ENCODE measurements around the gene POLD2.

Gene POLD2

DNA sequence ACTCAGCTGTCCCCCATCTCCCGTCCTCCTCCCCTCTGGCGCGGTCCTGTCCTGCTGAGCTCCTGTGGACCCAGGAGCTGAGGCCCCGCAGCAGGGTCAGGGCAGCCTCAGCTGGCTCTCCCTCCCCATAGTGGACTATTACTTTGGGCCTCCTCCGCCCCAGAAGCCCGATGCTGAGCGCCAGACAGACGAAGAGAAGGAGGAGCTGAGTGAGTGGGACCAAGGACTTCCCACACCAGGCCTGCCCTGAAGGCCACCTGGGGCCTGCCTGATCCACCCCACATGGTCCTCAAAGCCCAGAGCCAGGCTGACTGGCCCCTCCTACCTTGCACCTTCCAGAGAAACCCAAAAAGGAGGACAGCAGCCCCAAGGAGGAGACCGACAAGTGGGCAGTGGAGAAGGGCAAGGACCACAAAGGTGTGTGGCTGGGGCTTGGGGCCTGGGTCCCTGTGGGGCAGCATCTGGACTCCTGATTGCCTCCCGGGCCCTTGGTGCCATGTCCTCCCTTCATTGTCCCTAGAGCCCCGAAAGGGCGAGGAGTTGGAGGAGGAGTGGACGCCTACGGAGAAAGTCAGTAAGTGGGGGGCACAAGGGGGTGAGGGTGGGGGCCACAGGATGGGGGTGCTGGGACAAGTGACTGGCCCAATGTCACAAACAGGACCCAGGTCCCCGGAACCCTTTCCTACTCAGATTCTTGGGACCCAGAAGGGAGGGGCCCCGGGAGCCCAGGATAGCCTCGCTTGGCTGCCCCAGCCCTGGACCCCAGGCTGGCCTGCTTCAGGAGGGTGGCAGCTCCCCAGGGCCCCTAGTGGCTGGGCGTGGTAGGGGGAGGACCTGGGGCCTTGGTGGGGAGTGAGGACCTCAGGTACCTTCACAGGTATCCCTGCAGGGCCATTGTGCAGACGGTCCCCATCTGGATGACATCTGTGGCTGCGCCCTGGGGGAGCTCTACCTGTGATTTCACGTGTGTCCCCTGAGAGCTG lies 14.3 kb downstream of the POLD2 start:
- Histone ChIP-seq H3K9ac (ENCODE audit: low read depth, low read length) (no peak overlapping the region), H3K27me3 (ENCODE audit: control insufficient read depth, insufficient read depth, low read length) (no peaks in the 10 kb centered on the region), H3K4me2 (ENCODE audit: low read length) (no peak overlapping the region), H3K36me3 (ENCODE audit: insufficient read depth, low read length) (peaks cover 13% of the 10 kb centered on the region), H3K4me3 (ENCODE audit: low read length) (no peak overlapping the region), H3K9me3 (replicated peaks; ENCODE audit: low read length) (no peaks in the 10 kb centered on the region), H3K4me1 (ENCODE audit: control insufficient read depth, insufficient read depth, low read length) (peaks cover 12% of the 10 kb centered on the region)

DNA sequence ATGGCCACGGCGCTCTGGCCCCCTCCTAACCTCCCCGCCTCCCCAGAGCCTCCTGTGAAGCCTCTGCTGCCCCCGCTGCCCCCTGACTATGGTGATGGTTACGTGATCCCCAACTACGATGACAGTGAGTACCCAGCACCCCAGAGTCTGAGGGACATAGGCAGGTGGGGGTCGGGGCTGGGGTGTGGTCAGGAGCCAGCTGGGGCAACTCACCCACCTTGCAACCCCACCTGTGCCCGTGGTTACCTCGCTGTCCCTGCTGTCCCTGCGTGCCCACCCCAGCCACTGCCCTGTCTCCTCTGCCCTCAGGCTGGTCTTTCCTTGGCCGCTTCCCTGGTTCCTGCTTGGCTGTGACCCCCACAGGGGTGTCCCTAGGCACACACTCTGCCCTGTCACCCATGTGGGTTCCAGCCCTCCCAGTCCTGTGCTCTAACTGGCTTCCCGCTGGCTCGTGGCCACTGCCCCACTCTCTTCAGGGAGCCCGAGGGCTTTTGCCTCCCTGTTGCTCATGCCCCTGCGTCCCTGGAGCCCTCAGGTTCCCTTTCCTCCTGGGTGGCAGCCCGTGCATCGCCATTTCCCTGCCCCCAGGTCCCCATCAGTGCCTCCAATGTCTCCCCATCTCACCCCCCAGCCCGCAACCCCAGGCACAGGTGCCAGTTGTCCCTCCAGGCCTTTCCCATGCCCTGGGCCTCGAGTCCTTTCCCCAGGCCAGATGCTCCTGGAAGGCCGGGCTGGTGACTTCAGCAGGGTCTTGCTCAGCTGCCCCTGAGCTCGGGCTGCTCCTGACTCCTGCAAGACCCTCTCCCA lies 15.2 kb downstream of the POLD2 start:
- Histone ChIP-seq H3K4me1 (ENCODE audit: control insufficient read depth, insufficient read depth, low read length) (peaks cover 12% of the 10 kb centered on the region), H3K36me3 (ENCODE audit: insufficient read depth, low read length) (peaks cover 6% of the 10 kb centered on the region), H3K9me3 (replicated peaks; ENCODE audit: low read length) (no peaks in the 10 kb centered on the region), H3K4me3 (ENCODE audit: low read length) (no peak overlapping the region), H3K27me3 (ENCODE audit: control insufficient read depth, insufficient read depth, low read length) (no peaks in the 10 kb centered on the region), H3K9ac (ENCODE audit: low read depth, low read length) (no peak overlapping the region), H3K4me2 (ENCODE audit: low read length) (no peak overlapping the region)

DNA sequence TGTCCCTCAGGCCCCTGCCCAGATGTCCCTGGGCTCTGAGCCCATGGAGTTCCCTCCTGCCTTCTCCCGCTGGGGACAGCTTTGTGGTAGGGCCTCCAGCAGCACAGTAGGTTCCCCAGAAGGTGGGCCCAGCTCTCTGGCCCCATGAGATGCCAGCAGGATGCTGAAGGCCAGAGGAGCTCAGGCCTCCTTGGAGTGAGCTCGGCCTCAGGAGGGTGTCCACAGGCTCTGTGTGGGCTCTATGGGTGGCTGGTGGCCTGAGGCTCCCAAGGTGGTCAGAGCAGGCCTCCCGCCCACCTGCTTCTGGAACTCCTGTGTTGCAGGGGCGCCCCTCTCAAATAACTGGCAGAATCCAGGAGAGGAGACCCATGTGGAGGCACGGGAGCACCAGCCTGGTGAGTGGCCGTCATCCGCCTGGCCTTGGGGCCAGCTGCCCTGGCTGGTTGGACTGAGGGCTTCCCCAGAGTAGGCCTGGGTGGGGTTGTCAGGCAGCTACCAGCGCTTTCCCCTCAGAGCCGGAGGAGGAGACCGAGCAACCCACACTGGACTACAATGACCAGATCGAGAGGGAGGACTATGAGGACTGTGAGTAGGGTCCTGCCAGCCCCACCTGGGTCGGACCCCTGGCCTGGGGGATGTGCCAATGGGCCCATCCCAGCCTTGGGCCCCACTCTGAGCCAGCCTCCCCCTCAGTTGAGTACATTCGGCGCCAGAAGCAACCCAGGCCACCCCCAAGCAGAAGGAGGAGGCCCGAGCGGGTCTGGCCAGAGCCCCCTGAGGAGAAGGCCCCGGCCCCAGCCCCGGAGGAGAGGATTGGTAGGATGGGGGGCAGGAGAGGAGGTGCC lies 16.0 kb downstream of the POLD2 start:
- Histone ChIP-seq H3K4me1 (ENCODE audit: control insufficient read depth, insufficient read depth, low read length) (peaks cover 17% of the 10 kb centered on the region), H3K9ac (ENCODE audit: low read depth, low read length) (no peak overlapping the region), H3K4me2 (ENCODE audit: low read length) (no peak overlapping the region), H3K9me3 (replicated peaks; ENCODE audit: low read length) (no peaks in the 10 kb centered on the region), H3K27me3 (ENCODE audit: control insufficient read depth, insufficient read depth, low read length) (no peaks in the 10 kb centered on the region), H3K4me3 (ENCODE audit: low read length) (no peak overlapping the region), H3K36me3 (ENCODE audit: insufficient read depth, low read length) (peaks cover 2% of the 10 kb centered on the region)

DNA sequence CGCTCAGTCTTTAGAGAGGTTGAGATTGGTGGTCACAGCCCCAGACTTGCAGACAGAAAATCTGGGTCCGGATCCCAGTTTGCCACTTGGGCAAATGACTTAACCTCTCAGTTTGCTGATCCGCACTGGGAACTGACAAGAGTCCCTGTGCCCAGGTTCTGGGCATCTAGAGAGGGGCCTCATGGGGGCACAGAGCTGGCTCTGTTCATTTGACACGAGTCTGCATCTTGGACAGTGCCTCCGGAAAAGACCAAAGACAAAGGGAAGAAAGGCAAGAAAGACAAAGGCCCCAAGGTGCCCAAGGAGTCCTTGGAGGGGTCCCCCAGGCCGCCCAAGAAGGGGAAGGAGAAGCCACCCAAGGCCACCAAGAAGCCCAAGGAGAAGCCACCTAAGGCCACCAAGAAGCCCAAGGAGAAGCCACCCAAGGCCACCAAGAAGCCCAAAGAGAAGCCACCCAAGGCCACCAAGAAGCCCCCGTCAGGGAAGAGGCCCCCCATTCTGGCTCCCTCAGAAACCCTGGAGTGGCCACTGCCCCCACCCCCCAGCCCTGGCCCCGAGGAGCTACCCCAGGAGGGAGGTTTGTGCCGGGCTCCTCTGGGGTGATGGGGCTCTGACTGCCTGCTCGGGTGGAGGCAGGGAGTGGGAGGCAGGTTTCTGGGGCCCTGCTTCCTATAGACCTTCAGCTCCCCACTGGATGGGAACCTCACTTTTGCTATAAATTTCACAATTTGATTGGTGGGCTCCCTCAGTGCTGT lies 16.9 kb downstream of the POLD2 start:
- H3K9me3 ChIP-seq (replicated peaks; ENCODE audit: low read length) = no peaks in the 10 kb centered on the region
- peaks cover 2% of the 10 kb centered on the region for H3K36me3 ChIP-seq (ENCODE audit: insufficient read depth, low read length)
- no peaks in the 10 kb centered on the region for H3K27me3 ChIP-seq (ENCODE audit: control insufficient read depth, insufficient read depth, low read length)
- no peak overlapping the region for H3K9ac ChIP-seq (ENCODE audit: low read depth, low read length)
- peaks cover 26% of the 10 kb centered on the region for H3K4me1 ChIP-seq (ENCODE audit: control insufficient read depth, insufficient read depth, low read length)
- peak overlapping the region; percentile 79 for H3K4me2 ChIP-seq (ENCODE audit: low read length)
- no peak overlapping the region for H3K4me3 ChIP-seq (ENCODE audit: low read length)

DNA sequence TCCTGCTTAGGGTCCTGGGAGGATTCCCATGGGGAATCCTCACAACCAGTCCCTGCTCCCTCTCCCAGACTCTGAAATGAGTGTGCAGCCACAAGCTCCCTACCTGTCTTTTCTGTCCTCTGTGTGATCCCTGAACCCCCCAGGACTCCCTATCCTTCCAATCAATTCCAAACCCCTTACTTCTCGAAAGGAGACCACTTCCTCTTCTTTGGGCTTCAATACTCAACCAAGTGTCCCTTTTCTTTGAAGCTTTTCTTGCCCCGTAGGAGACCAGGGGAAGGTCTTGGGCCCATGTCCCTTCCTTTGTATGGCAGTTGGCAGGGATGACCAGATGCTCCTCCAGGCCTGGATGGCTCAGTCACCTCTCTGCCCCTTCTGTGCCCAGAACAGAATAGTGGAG lies 17.5 kb downstream of the POLD2 start:
- peaks cover 30% of the 10 kb centered on the region for H3K4me1 ChIP-seq (ENCODE audit: control insufficient read depth, insufficient read depth, low read length)

DNA sequence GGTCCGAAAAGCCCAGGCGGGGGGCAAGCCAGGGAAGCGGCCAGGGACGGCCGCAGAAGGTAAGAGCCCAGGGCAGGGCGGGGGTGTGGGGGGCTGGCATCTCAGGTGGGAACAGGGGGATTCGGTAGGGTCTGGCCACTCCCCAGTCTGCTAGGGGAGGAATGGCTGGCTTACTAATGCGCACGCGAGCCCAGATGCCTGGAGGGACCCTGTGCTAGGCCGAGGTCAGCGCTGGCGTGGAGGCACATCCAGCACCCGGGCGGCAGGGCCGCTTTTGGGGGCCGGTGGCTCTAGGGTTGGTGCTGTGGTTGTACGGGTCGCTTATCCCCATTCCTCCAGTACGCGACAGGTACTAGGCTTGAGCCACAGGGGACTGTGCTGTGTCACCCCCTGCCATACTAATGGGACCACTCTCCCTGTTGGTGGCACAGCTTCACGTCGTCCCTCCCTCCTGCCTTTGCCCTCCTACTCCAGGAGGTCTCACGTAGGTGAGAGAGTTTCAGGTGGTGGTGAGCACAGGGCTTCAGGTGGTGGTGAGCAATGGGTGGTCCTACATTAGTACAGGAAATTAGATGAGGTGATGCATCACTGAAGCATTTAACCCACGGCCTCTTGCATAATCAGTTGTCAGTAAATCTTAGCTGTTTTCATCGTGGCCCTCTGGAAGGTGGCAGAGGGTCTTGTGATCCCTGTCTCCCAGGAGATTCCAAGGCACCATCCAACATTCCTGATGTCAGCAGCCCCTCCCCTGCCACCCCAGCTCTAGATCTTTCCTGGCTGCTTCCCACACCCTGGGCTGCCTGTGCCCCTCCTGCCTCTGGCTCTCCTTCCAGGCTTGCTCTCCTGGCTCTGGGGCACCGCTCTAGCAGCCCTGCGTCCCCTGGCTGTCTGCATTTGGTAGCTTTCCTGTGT lies 18.2 kb downstream of the POLD2 start:
- peak overlapping the region; percentile 79 for H3K4me2 ChIP-seq (ENCODE audit: low read length)
- peak overlapping the region; percentile 15 for H3K9ac ChIP-seq (ENCODE audit: low read depth, low read length)
- peak overlapping the region; percentile 16 for H3K4me3 ChIP-seq (ENCODE audit: low read length)
- H3K9me3 ChIP-seq (replicated peaks; ENCODE audit: low read length) = no peaks in the 10 kb centered on the region
- H3K36me3 ChIP-seq (ENCODE audit: insufficient read depth, low read length) = peaks cover 2% of the 10 kb centered on the region
- H3K4me1 ChIP-seq (ENCODE audit: control insufficient read depth, insufficient read depth, low read length) = peaks cover 37% of the 10 kb centered on the region
- no peaks in the 10 kb centered on the region for H3K27me3 ChIP-seq (ENCODE audit: control insufficient read depth, insufficient read depth, low read length)

More for the DNA sequence above, 17.5 kb downstream of the POLD2 start:
- Histone ChIP-seq H3K4me2 (ENCODE audit: low read length) (peak overlapping the region; percentile 79), H3K27me3 (ENCODE audit: control insufficient read depth, insufficient read depth, low read length) (no peaks in the 10 kb centered on the region), H3K9me3 (replicated peaks; ENCODE audit: low read length) (no peaks in the 10 kb centered on the region), H3K4me3 (ENCODE audit: low read length) (peak overlapping the region; percentile 16), H3K9ac (ENCODE audit: low read depth, low read length) (peak overlapping the region; percentile 15), H3K36me3 (ENCODE audit: insufficient read depth, low read length) (peaks cover 2% of the 10 kb centered on the region)

DNA sequence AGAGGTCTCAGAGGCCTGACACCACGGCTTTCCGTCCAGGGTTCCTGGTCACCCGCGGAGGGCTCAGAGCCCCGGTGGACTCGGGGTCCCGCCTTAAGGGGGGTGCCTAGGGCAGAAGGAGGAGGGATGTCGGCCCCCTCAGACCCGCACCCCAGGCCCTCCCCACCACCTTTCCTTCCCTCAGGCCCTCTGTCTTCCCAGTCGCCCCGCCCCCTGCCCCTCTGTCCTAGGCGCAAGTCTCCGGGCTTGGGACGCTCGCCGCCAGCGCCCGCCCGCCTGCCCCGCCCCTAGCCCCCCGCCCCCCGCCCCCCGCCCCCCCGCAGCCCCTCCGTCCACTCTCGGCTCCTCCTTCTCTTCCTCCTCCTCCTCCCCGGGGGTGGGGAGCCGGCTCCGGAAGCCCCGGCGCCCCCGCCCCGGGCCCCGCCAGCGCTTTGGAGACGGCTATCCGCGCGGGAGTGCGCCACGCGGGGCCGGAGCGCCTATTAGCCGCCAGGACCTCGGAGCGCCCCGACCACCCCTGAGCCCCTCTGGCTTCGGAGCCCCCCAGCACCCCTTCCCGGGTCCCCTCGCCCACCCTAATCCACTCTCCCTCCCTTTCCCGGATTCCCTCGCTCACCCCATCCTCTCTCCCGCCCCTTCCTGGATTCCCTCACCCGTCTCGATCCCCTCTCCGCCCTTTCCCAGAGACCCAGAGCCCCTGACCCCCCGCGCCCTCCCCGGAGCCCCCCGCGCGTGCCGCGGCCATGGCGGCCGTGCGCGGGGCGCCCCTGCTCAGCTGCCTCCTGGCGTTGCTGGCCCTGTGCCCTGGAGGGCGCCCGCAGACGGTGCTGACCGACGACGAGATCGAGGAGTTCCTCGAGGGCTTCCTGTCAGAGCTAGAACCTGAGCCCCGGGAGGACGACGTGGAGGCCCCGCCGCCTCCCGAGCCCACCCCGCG lies 19.2 kb downstream of the POLD2 start, which contains the start of gene AEBP1:
AEBP1 (plus strand) TSS at position 423 of the 937 bp plus-strand sequence; CDS start at position 744, 321 bp downstream.
- Histone ChIP-seq H3K9ac (ENCODE audit: low read depth, low read length) (peak within 1 kb of the TSS; percentile 7), H3K36me3 (ENCODE audit: insufficient read depth, low read length) (no peaks in the 10 kb centered on the region), H3K27me3 (ENCODE audit: control insufficient read depth, insufficient read depth, low read length) (no peaks in the 10 kb centered on the region), H3K4me1 (ENCODE audit: control insufficient read depth, insufficient read depth, low read length) (peaks cover 40% of the 10 kb centered on the region), H3K4me3 (ENCODE audit: low read length) (peak within 1 kb of the TSS; percentile 16), H3K9me3 (replicated peaks; ENCODE audit: low read length) (no peaks in the 10 kb centered on the region), H3K4me2 (ENCODE audit: low read length) (peak within 1 kb of the TSS; percentile 79)

DNA sequence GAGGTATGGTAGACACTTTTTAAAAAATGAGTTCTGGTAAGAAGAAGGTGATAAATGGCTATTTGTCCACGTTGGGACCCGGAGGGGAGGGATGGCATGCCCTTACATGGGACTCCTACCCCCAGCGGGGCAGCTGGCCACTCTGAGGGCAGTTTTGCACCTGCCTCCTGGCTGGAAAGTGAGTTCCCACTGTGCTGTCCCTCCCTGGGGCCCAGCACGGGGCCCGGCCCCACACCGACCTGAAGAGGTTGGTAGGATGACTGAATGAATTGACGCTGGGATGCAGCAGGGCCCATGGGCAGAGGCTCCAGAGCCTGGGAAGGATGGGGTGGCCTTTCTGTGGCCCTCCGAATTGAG lies 19.8 kb downstream of the POLD2 start:
- H3K9ac ChIP-seq (ENCODE audit: low read depth, low read length) = no peak overlapping the region

DNA sequence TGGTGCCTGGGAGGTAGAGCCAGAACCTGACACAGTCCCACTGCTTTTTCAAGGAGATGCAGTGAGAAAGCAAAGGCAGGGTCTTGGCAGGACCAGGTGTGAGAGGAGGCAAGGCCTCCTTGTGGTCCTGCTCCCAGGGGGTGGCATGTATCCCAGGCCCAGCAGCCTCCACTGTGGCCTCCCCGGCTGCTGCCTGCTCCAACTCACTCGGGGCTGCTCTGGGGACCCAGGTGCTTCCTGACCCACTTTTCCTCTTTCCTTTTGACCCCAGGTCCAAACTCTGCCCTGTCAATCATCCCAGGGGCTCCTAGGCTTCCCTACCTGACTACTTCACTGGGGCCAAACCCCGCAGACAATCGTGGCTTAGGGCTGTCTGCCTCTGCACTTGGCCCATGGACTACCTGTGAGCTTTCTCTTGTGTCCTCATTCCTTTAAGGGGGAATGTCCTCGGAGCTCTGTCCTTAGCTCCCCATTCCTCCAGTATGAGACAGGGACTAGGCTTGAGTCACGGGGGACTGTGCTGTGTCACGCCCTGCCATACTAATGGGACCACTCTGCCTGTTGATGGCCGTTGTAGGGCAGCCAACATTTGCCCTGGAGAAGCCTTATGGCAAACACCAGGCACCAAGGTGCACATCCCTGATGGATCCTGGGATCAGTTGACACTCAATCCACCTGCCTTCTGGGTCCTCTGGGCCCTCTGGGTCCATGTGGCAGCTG lies 20.3 kb downstream of the POLD2 start:
- Histone ChIP-seq H3K9ac (ENCODE audit: low read depth, low read length) (no peak overlapping the region), H3K4me2 (ENCODE audit: low read length) (no peak overlapping the region), H3K36me3 (ENCODE audit: insufficient read depth, low read length) (no peaks in the 10 kb centered on the region), H3K27me3 (ENCODE audit: control insufficient read depth, insufficient read depth, low read length) (no peaks in the 10 kb centered on the region), H3K9me3 (replicated peaks; ENCODE audit: low read length) (no peaks in the 10 kb centered on the region), H3K4me1 (ENCODE audit: control insufficient read depth, insufficient read depth, low read length) (peaks cover 40% of the 10 kb centered on the region), H3K4me3 (ENCODE audit: low read length) (no peak overlapping the region)

More for the DNA sequence above, 19.8 kb downstream of the POLD2 start:
- no peaks in the 10 kb centered on the region for H3K9me3 ChIP-seq (replicated peaks; ENCODE audit: low read length)
- H3K27me3 ChIP-seq (ENCODE audit: control insufficient read depth, insufficient read depth, low read length) = no peaks in the 10 kb centered on the region
- peaks cover 40% of the 10 kb centered on the region for H3K4me1 ChIP-seq (ENCODE audit: control insufficient read depth, insufficient read depth, low read length)
- no peaks in the 10 kb centered on the region for H3K36me3 ChIP-seq (ENCODE audit: insufficient read depth, low read length)
- no peak overlapping the region for H3K4me3 ChIP-seq (ENCODE audit: low read length)
- no peak overlapping the region for H3K4me2 ChIP-seq (ENCODE audit: low read length)

Measured in skeletal muscle satellite cell (primary cell).